Osteocyte (in vitro differentiated cells): ENCODE results near the gene TTC7B. TPM values are rescaled to one million over a fixed set of nuclear protein-coding genes. Genes with fewer than 3 reads are reported as not detected.

Experiments
- DNase-seq: peaks from one replicate; pipeline ENCODE4 v3.0.0; 2021; ENCODE audit warnings: mixed read lengths; ENCODE audit not compliant: unreplicated experiment; ENCODE audit errors: extremely low spot score
- H3K27ac Mint-ChIP-seq: one replicate; pipeline ENCODE4 v1.8.0; 2021; ENCODE audit warnings: mild to moderate bottlenecking, mixed read lengths; ENCODE audit not compliant: unreplicated experiment
- H3K27me3 Mint-ChIP-seq: one replicate; pipeline ENCODE4 v1.8.0; 2021; ENCODE audit warnings: mixed read lengths; ENCODE audit not compliant: unreplicated experiment
- H3K36me3 Mint-ChIP-seq: one replicate; pipeline ENCODE4 v1.8.0; 2021; ENCODE audit warnings: mixed read lengths; ENCODE audit not compliant: unreplicated experiment
- H3K4me1 Mint-ChIP-seq: one replicate; pipeline ENCODE4 v1.8.0; 2021; ENCODE audit warnings: mixed read lengths; ENCODE audit not compliant: unreplicated experiment
- H3K4me3 Mint-ChIP-seq: one replicate; pipeline ENCODE4 v1.8.0; 2021; ENCODE audit warnings: mild to moderate bottlenecking, moderate library complexity, mixed read lengths; ENCODE audit not compliant: unreplicated experiment
- H3K9me3 Mint-ChIP-seq: one replicate; pipeline ENCODE4 v1.8.0; 2021; ENCODE audit warnings: mixed read lengths; ENCODE audit not compliant: unreplicated experiment
- total RNA-seq: library from RNA; stranded (reverse); gene quantifications from 2 replicates; pipeline ENCODE4 v1.2.1, GENCODE V29; 2021
- TF ChIP-seq, protein P1 (sequence below): fragments of 200-600 bp; sonication (generic); IDR thresholded peaks from 2 replicates; pipeline ENCODE4 v1.5.0; 2021; ENCODE audit warnings: antibody characterized with exemption, mild to moderate bottlenecking, moderate library complexity

Gene TTC7B
- total RNA-seq, 1 donor from 2014 or later: 43.2 TPM

DNA sequence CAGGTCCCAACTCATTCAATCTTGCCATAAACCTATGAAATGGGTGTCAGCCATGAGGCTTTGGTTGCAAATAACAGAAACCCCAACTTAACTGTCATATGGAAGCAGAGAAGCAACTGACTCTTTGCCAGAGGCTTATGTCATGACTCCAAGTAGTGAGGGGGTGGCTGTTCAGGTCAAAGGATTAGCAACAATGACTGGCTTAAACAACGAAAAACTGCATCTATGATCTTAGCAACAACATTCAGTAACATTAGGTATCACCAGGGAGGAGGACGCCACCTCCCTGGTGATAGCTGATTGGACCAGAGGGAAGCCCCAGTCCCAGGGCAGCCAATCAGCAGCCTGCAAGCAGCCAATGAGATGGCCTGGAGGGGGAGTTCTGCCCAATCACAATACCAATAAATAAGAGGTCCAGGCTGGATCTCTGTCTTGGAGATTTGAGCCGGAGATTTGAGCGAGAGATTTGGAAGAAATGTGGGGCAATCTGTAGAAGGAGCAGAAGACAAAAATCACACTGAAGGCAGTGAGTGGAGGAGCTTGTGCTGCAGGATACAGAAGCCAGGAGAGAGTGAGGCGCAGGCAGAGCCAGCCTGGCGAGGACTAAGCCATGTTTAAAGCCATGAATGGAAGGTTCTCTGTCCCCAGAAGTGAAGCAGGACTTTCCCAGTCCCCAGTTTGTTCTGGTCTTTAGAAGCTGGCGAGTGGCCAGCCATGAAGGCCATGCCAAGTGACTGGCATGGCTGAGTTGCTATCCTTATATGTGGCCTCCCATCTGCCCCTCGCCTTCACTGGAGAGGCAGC lies 326.1 kb downstream of the TTC7B start:
- Mint-ChIP-seq H3K27me3 (peaks cover 20% of the 10 kb centered on the region), H3K9me3 (no peaks in the 10 kb centered on the region), H3K36me3 (no peaks in the 10 kb centered on the region), H3K27ac (no peak overlapping the region), H3K4me3 (no peak overlapping the region), H3K4me1 (peaks cover 5% of the 10 kb centered on the region)
- peak; percentile 51 for DNase-seq
- TF ChIP-seq, protein P1, sequence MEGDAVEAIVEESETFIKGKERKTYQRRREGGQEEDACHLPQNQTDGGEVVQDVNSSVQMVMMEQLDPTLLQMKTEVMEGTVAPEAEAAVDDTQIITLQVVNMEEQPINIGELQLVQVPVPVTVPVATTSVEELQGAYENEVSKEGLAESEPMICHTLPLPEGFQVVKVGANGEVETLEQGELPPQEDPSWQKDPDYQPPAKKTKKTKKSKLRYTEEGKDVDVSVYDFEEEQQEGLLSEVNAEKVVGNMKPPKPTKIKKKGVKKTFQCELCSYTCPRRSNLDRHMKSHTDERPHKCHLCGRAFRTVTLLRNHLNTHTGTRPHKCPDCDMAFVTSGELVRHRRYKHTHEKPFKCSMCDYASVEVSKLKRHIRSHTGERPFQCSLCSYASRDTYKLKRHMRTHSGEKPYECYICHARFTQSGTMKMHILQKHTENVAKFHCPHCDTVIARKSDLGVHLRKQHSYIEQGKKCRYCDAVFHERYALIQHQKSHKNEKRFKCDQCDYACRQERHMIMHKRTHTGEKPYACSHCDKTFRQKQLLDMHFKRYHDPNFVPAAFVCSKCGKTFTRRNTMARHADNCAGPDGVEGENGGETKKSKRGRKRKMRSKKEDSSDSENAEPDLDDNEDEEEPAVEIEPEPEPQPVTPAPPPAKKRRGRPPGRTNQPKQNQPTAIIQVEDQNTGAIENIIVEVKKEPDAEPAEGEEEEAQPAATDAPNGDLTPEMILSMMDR: no peak

DNA sequence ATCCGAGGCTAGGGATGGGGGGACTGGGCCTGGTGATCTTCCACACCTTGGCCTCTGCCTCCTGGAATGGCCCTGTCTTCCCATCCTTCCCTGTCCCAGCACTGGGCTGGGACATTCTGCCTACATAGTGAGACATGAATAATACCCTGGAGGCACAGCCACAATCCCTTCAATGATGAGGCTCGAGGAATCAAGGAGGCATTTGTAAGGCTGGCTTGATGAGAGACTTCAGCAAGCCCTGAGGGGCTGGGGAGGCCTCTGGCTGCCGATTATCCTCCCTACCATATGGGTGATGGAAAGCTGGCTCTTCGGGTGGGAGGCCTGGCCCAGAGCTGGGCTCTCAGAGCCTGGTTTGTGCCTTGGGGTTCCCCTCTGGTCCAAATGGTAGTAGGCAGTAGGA lies 326.9 kb downstream of the TTC7B start:
- DNase-seq: peak; percentile 48
- Mint-ChIP-seq H3K9me3 (no peaks in the 10 kb centered on the region), H3K4me3 (no peak overlapping the region), H3K27me3 (peaks cover 21% of the 10 kb centered on the region), H3K36me3 (no peaks in the 10 kb centered on the region), H3K4me1 (peaks cover 5% of the 10 kb centered on the region), H3K27ac (no peak overlapping the region)
- TF ChIP-seq, protein P1: no peak

DNA sequence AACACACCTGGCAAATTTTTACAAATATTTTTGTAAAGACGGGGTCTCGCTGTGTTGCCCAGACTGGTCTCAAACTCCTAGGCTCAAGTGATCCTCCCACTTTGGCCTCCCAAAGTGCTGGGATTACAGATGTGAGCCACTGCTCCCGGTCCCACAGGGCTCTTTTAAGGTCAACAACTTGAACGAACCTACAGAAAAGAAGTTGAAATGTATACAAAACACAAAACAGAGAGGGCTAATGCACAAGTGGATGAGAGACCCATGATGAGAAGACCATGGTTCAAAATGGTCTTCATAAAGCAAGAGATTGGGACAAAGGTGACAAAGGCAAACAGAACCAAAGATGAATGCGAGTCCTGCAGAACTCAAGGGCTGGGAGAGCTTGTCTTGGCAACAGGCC lies 328.0 kb downstream of the TTC7B start:
- H3K9me3 Mint-ChIP-seq: no peaks in the 10 kb centered on the region
- TF ChIP-seq, protein P1: no peak
- H3K27me3 Mint-ChIP-seq: peaks cover 23% of the 10 kb centered on the region
- H3K36me3 Mint-ChIP-seq: no peaks in the 10 kb centered on the region
- peak; percentile 13 for DNase-seq
- H3K4me3 Mint-ChIP-seq: no peak overlapping the region
- H3K4me1 Mint-ChIP-seq: peaks cover 5% of the 10 kb centered on the region
- no peak overlapping the region for H3K27ac Mint-ChIP-seq

DNA sequence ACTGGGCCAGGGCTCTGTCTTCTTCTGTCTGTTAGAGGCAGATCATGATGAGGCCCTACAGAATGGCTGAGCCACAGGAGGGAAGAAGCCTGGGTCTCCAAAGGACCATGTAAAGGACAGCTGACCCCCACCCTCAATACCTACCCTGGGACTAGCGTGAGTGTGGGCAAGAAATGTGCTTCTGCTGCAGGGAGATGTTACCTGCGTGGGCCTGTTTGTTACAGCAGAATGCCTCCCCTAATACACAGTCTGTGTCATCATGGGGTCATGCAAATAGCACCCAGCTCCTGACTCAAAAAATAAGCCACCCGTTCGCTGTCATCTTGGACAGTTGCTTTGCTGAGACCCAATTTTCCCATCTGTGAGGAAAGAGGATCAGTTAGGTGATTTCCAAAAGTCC lies 328.8 kb downstream of the TTC7B start:
- no peak for DNase-seq
- Mint-ChIP-seq H3K36me3 (no peaks in the 10 kb centered on the region), H3K4me1 (peaks cover 5% of the 10 kb centered on the region)

DNA sequence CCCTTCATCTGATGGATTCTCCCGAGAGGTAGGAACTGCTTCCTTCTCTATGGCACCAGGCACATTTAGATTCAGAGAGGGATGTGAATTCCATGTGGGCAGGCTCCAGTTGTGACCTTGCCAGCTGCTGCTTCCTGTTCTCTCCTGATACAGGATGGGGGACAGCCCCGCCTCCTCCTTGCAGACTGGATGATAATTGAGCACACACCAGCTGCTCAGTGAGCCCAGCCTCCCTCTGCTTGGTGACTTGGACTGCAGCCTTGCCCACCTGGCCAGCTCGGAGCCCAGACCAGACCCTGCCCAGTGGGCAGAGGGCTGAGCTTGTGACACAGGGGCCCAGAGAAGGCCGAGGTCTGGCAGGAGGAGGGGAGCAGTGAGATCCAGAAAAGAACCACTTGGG lies 329.2 kb downstream of the TTC7B start:
- Mint-ChIP-seq H3K36me3 (no peaks in the 10 kb centered on the region), H3K4me1 (peaks cover 5% of the 10 kb centered on the region), H3K27ac (no peak overlapping the region), H3K27me3 (peaks cover 31% of the 10 kb centered on the region), H3K9me3 (no peaks in the 10 kb centered on the region), H3K4me3 (no peak overlapping the region)
- TF ChIP-seq, protein P1: no peak
- DNase-seq: peak; percentile 75

More for the DNA sequence above, 328.8 kb downstream of the TTC7B start:
- TF ChIP-seq, protein P1: no peak
- Mint-ChIP-seq H3K27ac (no peak overlapping the region), H3K4me3 (no peak overlapping the region), H3K27me3 (peaks cover 27% of the 10 kb centered on the region), H3K9me3 (no peaks in the 10 kb centered on the region)
